Thyroid gland (tissue), 4 donors: ENCODE measurements around the gene MYORG. TPM values are rescaled to one million over a fixed set of nuclear protein-coding genes. Genes with fewer than 3 reads are reported as not detected.

ENCODE experiments used
- DNase-seq, 2 donors: peaks; one replicate each; pipeline ENCODE4 v3.0.0-alpha.2; 2019
- H3K27ac ChIP-seq, 3 donors: fragments of 200-600 bp; sonication (generic); 1 replicate in 2 of 3; 2 replicates in 1 of 3; pipeline ENCODE4 v1.5.1; 2016 to 2019; ENCODE audit warnings: mild to moderate bottlenecking in 1 of 3, moderate library complexity in 1 of 3
- H3K27me3 ChIP-seq: fragments of 200-600 bp; sonication (generic); one replicate; pipeline ENCODE4 v1.5.1; 2019
- H3K36me3 ChIP-seq, 2 donors: fragments of 200-600 bp; sonication (generic); one replicate each; pipeline ENCODE4 v1.5.1; 2016 to 2019
- H3K4me1 ChIP-seq, 2 donors: fragments of 200-600 bp; sonication (generic); one replicate each; pipeline ENCODE4 v1.5.1; 2017 to 2019
- H3K4me3 ChIP-seq, 3 donors: fragments of 200-600 bp; sonication (generic); replicated peaks in 1 of 3; 1 replicate in 2 of 3; 2 replicates in 1 of 3; pipeline ENCODE4 v1.5.1; 2016; ENCODE audit warnings: mild to moderate bottlenecking in 1 of 3
- H3K9me3 ChIP-seq: fragments of 200-600 bp; sonication (generic); one replicate; pipeline ENCODE4 v1.5.1; 2017
- CTCF ChIP-seq, 6 experiments: fragments of 200-600 bp in 3 of 6; fragments of 450-650 bp in 3 of 6; sonication (generic) in 3 of 6; IDR thresholded peaks; one replicate each; pipeline ENCODE4 v1.5.1; 2016 to 2019; ENCODE audit warnings: antibody characterized with exemption in 6 of 6, mild to moderate bottlenecking in 2 of 6, inconsistent platforms in 1 of 6, moderate library complexity in 1 of 6
- POLR2A ChIP-seq, 2 donors: fragments of 450-650 bp; IDR thresholded peaks; one replicate each; pipeline ENCODE4 v1.6.1; 2017; ENCODE audit warnings: antibody characterized with exemption in 2 of 2, mild to moderate bottlenecking in 2 of 2, moderate library complexity in 1 of 2
- WGBS, 2 donors: methylation state at CpG; one replicate each; pipeline ENCODE4 v1.1.5; 2017; 5-methylcytosine and 5-hydroxymethylcytosine counted together
- intact Hi-C: fragments of 100-400 bp; cut with DNase I; formaldehyde crosslinking; loops from one replicate; pipeline ENCODE4 v1.15.1; 2023
- total RNA-seq, 4 donors: library from RNA; depleted of rRNA; stranded (reverse); fragments of >200 nt; gene quantifications; one replicate each; pipeline ENCODE4 v1.2.3, GENCODE V29; 2016

The MYORG gene
- total RNA-seq, 4 donors from 2014 or later, result 3.2 to 9.2 (median 6.0) TPM

GRCh38 chr9:34385561-34386230 lies 9.0 kb upstream of the MYORG start:
- Histone ChIP-seq H3K4me3 (no peak overlapping the region), H3K36me3 (no peaks in the 10 kb centered on the region)
- 96 to 98% methylated on average over 6 of the region's 6 CpGs for WGBS, 2 donors

GRCh38 chr9:34384368-34385165 lies 7.9 kb upstream of the MYORG start:
- TF ChIP-seq CTCF (IDR thresholded peaks at IDR 0.05) (no peak), POLR2A (IDR thresholded peaks at IDR 0.05) (no peak)
- Histone ChIP-seq H3K4me1 (peaks cover 13 to 18% of the 10 kb centered on the region in 2 donors), H3K36me3 (no peaks in the 10 kb centered on the region), H3K9me3 (no peaks in the 10 kb centered on the region), H3K27ac (no peak overlapping the region), H3K27me3 (no peaks in the 10 kb centered on the region), H3K4me3 (no peak overlapping the region)
- DNase-seq, result no peak
- WGBS, 2 donors, result 77 to 81% methylated on average over 7 of the region's 7 CpGs
- intact Hi-C loops, result no loop called here

More at GRCh38 chr9:34385561-34386230, 9.0 kb upstream of the MYORG start:
- peaks cover 7% of the 10 kb centered on the region in 2 donors for H3K4me1 ChIP-seq
- no peaks in the 10 kb centered on the region for H3K27me3 ChIP-seq
- DNase-seq, result no peak
- TF ChIP-seq CTCF (IDR thresholded peaks at IDR 0.05) (no peak), POLR2A (IDR thresholded peaks at IDR 0.05) (no peak)
- intact Hi-C loops, result no loop called here
- no peak overlapping the region for H3K27ac ChIP-seq
- H3K9me3 ChIP-seq, result no peaks in the 10 kb centered on the region

GRCh38 chr9:34383904-34384303 lies 7.2 kb upstream of the MYORG start:
- peaks cover 13 to 22% of the 10 kb centered on the region in 2 donors for H3K4me1 ChIP-seq
- no peaks in the 10 kb centered on the region for H3K27me3 ChIP-seq
- 82 to 83% methylated on average over 4 of the region's 4 CpGs for WGBS, 2 donors
- no peaks in the 10 kb centered on the region for H3K36me3 ChIP-seq
- intact Hi-C loops, result no loop called here
- no peak for TF ChIP-seq POLR2A (IDR thresholded peaks at IDR 0.05)
- TF ChIP-seq CTCF (IDR thresholded peaks at IDR 0.05), result no peak
- H3K9me3 ChIP-seq, result no peaks in the 10 kb centered on the region
- DNase-seq, result no peak
- H3K27ac ChIP-seq, result no peak overlapping the region
- no peak overlapping the region for H3K4me3 ChIP-seq

GRCh38 chr9:34382879-34383278 lies 6.2 kb upstream of the MYORG start:
- Histone ChIP-seq H3K36me3 (no peaks in the 10 kb centered on the region), H3K27me3 (no peaks in the 10 kb centered on the region), H3K4me1 (peaks cover 13 to 22% of the 10 kb centered on the region in 2 donors), H3K4me3 (no peak overlapping the region), H3K9me3 (no peaks in the 10 kb centered on the region), H3K27ac (no peak overlapping the region)
- intact Hi-C loops, result no loop called here
- no peak for DNase-seq
- TF ChIP-seq CTCF (IDR thresholded peaks at IDR 0.05), result no peak
- TF ChIP-seq POLR2A (IDR thresholded peaks at IDR 0.05), result no peak
- 82 to 88% methylated on average over 3 of the region's 3 CpGs for WGBS, 2 donors

GRCh38 chr9:34382054-34382453 lies 5.4 kb upstream of the MYORG start:
- no peak for DNase-seq
- WGBS, 2 donors, result 93 to 100% methylated on average over 5 of the region's 5 CpGs
- Histone ChIP-seq H3K27me3 (no peaks in the 10 kb centered on the region), H3K36me3 (no peaks in the 10 kb centered on the region), H3K9me3 (no peaks in the 10 kb centered on the region), H3K4me1 (peaks cover 16 to 22% of the 10 kb centered on the region in 2 donors), H3K27ac (no peak overlapping the region), H3K4me3 (no peak overlapping the region)
- TF ChIP-seq CTCF (IDR thresholded peaks at IDR 0.05), result no peak
- no peak for TF ChIP-seq POLR2A (IDR thresholded peaks at IDR 0.05)
- intact Hi-C loops, result no loop called here
